ENCODE data around the gene ATG14. TPM values are rescaled to one million over a fixed set of nuclear protein-coding genes. Genes with fewer than 3 reads are reported as not detected.

Gene ATG14
- total RNA-seq, 1 experiment from 2014 or later = 13.6 TPM

DNA sequence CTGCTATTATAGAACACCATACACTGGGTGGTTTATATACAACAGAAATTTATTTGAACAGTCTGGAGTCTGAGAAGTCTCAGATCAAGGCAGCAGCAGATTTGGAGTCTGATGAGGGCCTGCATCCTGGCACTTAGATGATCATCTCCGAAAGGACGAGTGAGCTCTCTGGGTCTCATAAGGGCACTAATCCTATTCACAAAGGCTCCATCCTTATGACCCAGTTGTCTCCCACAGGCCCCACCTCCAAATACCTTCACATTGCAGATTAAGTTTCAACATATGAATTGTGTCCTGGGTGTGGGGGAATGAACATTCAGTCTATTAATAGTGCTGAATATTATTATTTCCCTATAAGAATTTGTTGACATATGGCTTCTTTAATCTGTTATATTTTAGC is 86.8 kb downstream of the ATG14 start:
- 0 out of 2 replicates have a peak, but pooled peaks cover 15% of the 10 kb centered on the region for H4K20me1 ChIP-seq (ENCODE audit: insufficient read depth)
- DNase-seq = no peak
- POLR2A ChIA-PET (ENCODE audit: unreplicated experiment) = no interaction called here
- peaks cover 38% of the 10 kb centered on the region for H3K79me2 ChIP-seq (ENCODE audit: low read depth)
- peaks cover 11% of the 10 kb centered on the region for H3F3A ChIP-seq (ENCODE audit: insufficient read depth, low read depth)
- H3K27me3 ChIP-seq (ENCODE audit: insufficient read depth, low read depth) = no peaks in the 10 kb centered on the region
- H3K4me3 ChIP-seq = no peak overlapping the region
- H3K36me3 ChIP-seq (ENCODE audit: low read depth) = 0 out of 2 replicates have a peak, but pooled peaks cover 8% of the 10 kb centered on the region
- intact Hi-C loops (cut with micrococcal nuclease; ENCODE audit: unreplicated experiment) = no loop called here
- BruUV-seq (replicated peaks) = no TSS peak
- no peaks in the 10 kb centered on the region for H3K9me2 ChIP-seq (ENCODE audit: insufficient read depth)
- H3K4me2 ChIP-seq = no peak overlapping the region
- no peaks in the 10 kb centered on the region for H3K9me3 ChIP-seq (ENCODE audit: insufficient read depth, low read depth)
- CTCF ChIA-PET = no interaction called here
- H3K27ac ChIP-seq = no peak overlapping the region
- no peaks in the 10 kb centered on the region for H3K4me1 ChIP-seq (replicated peaks; ENCODE audit: insufficient read depth)
- H2AFZ ChIP-seq = no peak overlapping the region
- TF ChIP-seq EZH2 (IDR thresholded peaks at IDR 0.05; ENCODE audit: low read depth) = no peak
- TF ChIP-seq, protein P1, sequence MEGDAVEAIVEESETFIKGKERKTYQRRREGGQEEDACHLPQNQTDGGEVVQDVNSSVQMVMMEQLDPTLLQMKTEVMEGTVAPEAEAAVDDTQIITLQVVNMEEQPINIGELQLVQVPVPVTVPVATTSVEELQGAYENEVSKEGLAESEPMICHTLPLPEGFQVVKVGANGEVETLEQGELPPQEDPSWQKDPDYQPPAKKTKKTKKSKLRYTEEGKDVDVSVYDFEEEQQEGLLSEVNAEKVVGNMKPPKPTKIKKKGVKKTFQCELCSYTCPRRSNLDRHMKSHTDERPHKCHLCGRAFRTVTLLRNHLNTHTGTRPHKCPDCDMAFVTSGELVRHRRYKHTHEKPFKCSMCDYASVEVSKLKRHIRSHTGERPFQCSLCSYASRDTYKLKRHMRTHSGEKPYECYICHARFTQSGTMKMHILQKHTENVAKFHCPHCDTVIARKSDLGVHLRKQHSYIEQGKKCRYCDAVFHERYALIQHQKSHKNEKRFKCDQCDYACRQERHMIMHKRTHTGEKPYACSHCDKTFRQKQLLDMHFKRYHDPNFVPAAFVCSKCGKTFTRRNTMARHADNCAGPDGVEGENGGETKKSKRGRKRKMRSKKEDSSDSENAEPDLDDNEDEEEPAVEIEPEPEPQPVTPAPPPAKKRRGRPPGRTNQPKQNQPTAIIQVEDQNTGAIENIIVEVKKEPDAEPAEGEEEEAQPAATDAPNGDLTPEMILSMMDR (conservative IDR thresholded peaks at IDR 0.05) = no peak

DNA sequence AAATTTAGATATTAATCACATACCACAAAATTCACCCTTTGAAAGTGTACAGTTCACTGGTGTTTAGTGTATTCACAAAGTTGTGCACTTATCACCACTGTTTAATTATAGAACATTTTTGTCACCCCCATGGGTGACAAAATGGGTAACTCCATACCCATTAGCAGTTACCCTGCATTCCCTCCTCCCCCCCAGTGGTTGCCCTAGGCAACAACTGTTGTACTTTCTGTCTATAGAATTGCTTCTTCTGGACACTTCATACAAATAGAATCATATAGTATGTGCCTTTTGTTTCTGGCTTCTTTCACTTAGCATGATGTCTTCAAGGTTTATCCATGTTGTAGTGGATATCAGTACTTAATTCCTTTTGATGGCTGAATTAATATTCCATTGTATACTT is 87.7 kb downstream of the ATG14 start:
- no peaks in the 10 kb centered on the region for H3K4me1 ChIP-seq (replicated peaks; ENCODE audit: insufficient read depth)
- BruUV-seq (replicated peaks) = no TSS peak
- H3K79me2 ChIP-seq (ENCODE audit: low read depth) = peaks cover 35% of the 10 kb centered on the region

DNA sequence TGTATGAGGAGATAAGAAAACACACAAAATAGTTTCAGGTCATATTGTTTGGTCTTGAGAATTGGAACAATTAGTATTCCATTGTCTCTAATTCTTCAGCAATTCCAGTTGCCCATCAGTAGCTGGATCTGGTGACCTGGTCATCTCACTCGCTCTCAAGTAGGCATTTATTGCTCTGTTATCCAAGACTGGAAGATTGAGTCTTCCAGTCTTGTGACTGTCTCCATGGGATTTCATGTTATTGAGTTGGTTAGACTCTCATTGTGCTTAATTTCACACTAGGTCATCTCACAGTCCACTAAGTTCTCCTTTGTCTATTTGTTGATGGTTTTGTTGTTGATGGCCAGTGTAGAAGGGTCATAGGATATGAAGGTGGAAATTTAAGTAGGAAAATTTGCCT is 92.9 kb downstream of the ATG14 start:
- ChIA-PET CTCF (no interaction called here), POLR2A (ENCODE audit: unreplicated experiment) (interaction anchor here (0.6 kb wide), 1 partner anchor 15 kb away, joined by 16 read pairs; no protein-coding TSS in a partner anchor)
- Histone ChIP-seq H3K4me1 (replicated peaks; ENCODE audit: insufficient read depth) (no peaks in the 10 kb centered on the region), H3K4me3 (no peak overlapping the region), H2AFZ (no peak overlapping the region), H3K4me2 (no peak overlapping the region), H3K36me3 (ENCODE audit: low read depth) (peaks cover 23% of the 10 kb centered on the region), H3K27ac (no peak overlapping the region), H3K9me2 (ENCODE audit: insufficient read depth) (no peaks in the 10 kb centered on the region), H3K79me2 (ENCODE audit: low read depth) (peaks cover 7% of the 10 kb centered on the region; the same call in 1 of the 2 replicates), H3K27me3 (ENCODE audit: insufficient read depth, low read depth) (no peaks in the 10 kb centered on the region), H3F3A (ENCODE audit: insufficient read depth, low read depth) (no peaks in the 10 kb centered on the region; the same call in 1 of the 2 replicates), H4K20me1 (ENCODE audit: insufficient read depth) (no peaks in the 10 kb centered on the region), H3K9me3 (ENCODE audit: insufficient read depth, low read depth) (no peaks in the 10 kb centered on the region)
- intact Hi-C loops (cut with micrococcal nuclease; ENCODE audit: unreplicated experiment) = no loop called here
- TF ChIP-seq, protein P1 (conservative IDR thresholded peaks at IDR 0.05) = no peak
- TF ChIP-seq EZH2 (IDR thresholded peaks at IDR 0.05; ENCODE audit: low read depth) = no peak
- no TSS peak for BruUV-seq (replicated peaks)
- no peak for DNase-seq

More for the DNA sequence above, 87.7 kb downstream of the ATG14 start:
- Histone ChIP-seq H3F3A (ENCODE audit: insufficient read depth, low read depth) (peaks cover 5% of the 10 kb centered on the region), H4K20me1 (ENCODE audit: insufficient read depth) (0 out of 2 replicates have a peak, but pooled peaks cover 9% of the 10 kb centered on the region), H3K9me2 (ENCODE audit: insufficient read depth) (no peaks in the 10 kb centered on the region), H3K27me3 (ENCODE audit: insufficient read depth, low read depth) (no peaks in the 10 kb centered on the region), H3K4me2 (no peak overlapping the region), H3K27ac (no peak overlapping the region), H3K9me3 (ENCODE audit: insufficient read depth, low read depth) (no peaks in the 10 kb centered on the region), H3K36me3 (ENCODE audit: low read depth) (0 out of 2 replicates have a peak, but pooled peaks cover 8% of the 10 kb centered on the region), H3K4me3 (no peak overlapping the region), H2AFZ (no peak overlapping the region)
- ChIA-PET POLR2A (ENCODE audit: unreplicated experiment) (no interaction called here), CTCF (no interaction called here)
- intact Hi-C loops (cut with micrococcal nuclease; ENCODE audit: unreplicated experiment) = no loop called here
- TF ChIP-seq, protein P1 (conservative IDR thresholded peaks at IDR 0.05) = no peak
- no peak for DNase-seq
